ENCODE data around the gene PPHLN1.

- TF ChIP-seq CTCF (IDR thresholded peaks at IDR 0.05) (no peak), POLR2A (IDR thresholded peaks at IDR 0.05) (no peak), POLR2AphosphoS5 (IDR thresholded peaks at IDR 0.05) (no peak), EP300 (IDR thresholded peaks at IDR 0.05) (no peak)
Observed at GRCh38 chr12:42281844-42282243, 44.1 kb upstream of the PPHLN1 start.

Measured in sigmoid colon (tissue), 4 donors.